Upper lobe of left lung (tissue), 6 donors: ENCODE measurements around the gene KANK3. TPM values are rescaled to one million over a fixed set of nuclear protein-coding genes. Genes with fewer than 3 reads are reported as not detected.
A peak's percentile ranks its signal among the peaks of the same experiment; 100 is the strongest.

Experiments used
- ATAC-seq, 2 donors: fragments of 200-7000 bp; cut with Tn5 transposase; one replicate each; pipeline ENCODE4 v1.9.1; 2022; ENCODE audit warnings: mild to moderate bottlenecking in 2 of 2, moderate library complexity in 2 of 2; ENCODE audit not compliant: low FRiP score in 2 of 2
- DNase-seq, 2 donors: peaks; one replicate each; pipeline ENCODE4 v3.0.0-alpha.2; 2019 to 2020
- H3K27ac ChIP-seq, 4 donors: fragments of 200-600 bp; sonication (generic); one replicate each; pipeline ENCODE4 v1.5.1; 2016 to 2019
- H3K27me3 ChIP-seq, 4 donors: fragments of 200-600 bp; sonication (generic); one replicate each; pipeline ENCODE4 v1.5.1; 2017 to 2019
- H3K36me3 ChIP-seq, 4 donors: fragments of 200-600 bp; sonication (generic); one replicate each; pipeline ENCODE4 v1.5.1; 2016 to 2019
- H3K4me1 ChIP-seq, 4 donors: fragments of 200-600 bp; sonication (generic); one replicate each; pipeline ENCODE4 v1.5.1; 2018 to 2019
- H3K4me3 ChIP-seq, 4 donors: fragments of 200-600 bp; sonication (generic); one replicate each; pipeline ENCODE4 v1.5.1; 2017 to 2019; ENCODE audit warnings: mild to moderate bottlenecking in 2 of 4, moderate library complexity in 1 of 4
- H3K9me3 ChIP-seq, 4 donors: fragments of 200-600 bp; sonication (generic); one replicate each; pipeline ENCODE4 v1.5.1; 2018 to 2019
- CTCF ChIP-seq, 6 experiments: fragments of 450-650 bp in 4 of 6; fragments of 200-600 bp in 2 of 6; sonication (generic) in 2 of 6; IDR thresholded peaks; one replicate each; pipeline ENCODE4 v1.5.1; 2016 to 2019; ENCODE audit warnings: antibody characterized with exemption in 6 of 6
- EP300 ChIP-seq, 4 donors: sonication (generic); formaldehyde crosslinking; IDR thresholded peaks; one replicate each; pipeline ENCODE4 v1.5.1; 2017; ENCODE audit warnings: antibody characterized with exemption in 4 of 4, control low read depth in 2 of 4
- POLR2A ChIP-seq, 4 donors: fragments of 450-650 bp; IDR thresholded peaks; one replicate each; pipeline ENCODE4 v1.5.1; 2016 to 2017; ENCODE audit warnings: antibody characterized with exemption in 4 of 4, mild to moderate bottlenecking in 2 of 4
- POLR2AphosphoS5 ChIP-seq, 2 donors: sonication (generic); formaldehyde crosslinking; IDR thresholded peaks; one replicate each; pipeline ENCODE4 v1.5.1; 2017; ENCODE audit warnings: antibody characterized with exemption in 2 of 2
- whole genome bisulfite sequencing, 2 donors: methylation state at CpG; one replicate each; pipeline ENCODE4 v1.1.5; 2017 to 2018; 5-methylcytosine and 5-hydroxymethylcytosine counted together
- total RNA-seq, 6 donors: library from RNA; depleted of rRNA in 4 of 6; stranded (reverse); fragments of >200 nt in 4 of 6; gene quantifications; one replicate each; pipeline versions ENCODE4 v1.1.0 to v1.2.1, GENCODE V29; 2016 to 2021
- donor health status: DM: no; HTN: no; CAD: no; lungs with moderate emphysema.
- donor health status: DM: no; HTN: yes; CAD: no; lungs with severe emphysema.

The KANK3 gene
- total RNA-seq = 100 to 1,000 TPM in 1 of 6 donors, 10 to 100 TPM in 5; 27.7 to 109 (median 56.9) TPM

GRCh38 chr19:8342684-8343482 lies at the start of gene KANK3:
Gene KANK3, minus strand, starts transcription at chr19:8343262. Its CDS starts 5,434 bp downstream, at chr19:8337828.
- ATAC-seq (peak; percentile 98), DNase-seq (peak; percentile 98)
- Histone ChIP-seq H3K4me1 (peaks cover 19 to 43% (median 26%) of the 10 kb centered on the region in 4 donors), H3K4me3 (peak within 1 kb of the TSS; percentile 56 to 69 (median 64)), H3K27ac (peak within 1 kb of the TSS; percentile 93 to 98 (median 96)), H3K36me3 (no peaks in the 10 kb centered on the region), H3K27me3 (no peaks in the 10 kb centered on the region), H3K9me3 (no peaks in the 10 kb centered on the region)
- TF ChIP-seq EP300 (IDR thresholded peaks at IDR 0.05) (no peak), POLR2AphosphoS5 (IDR thresholded peaks at IDR 0.05) (peak; percentile 72 to 95), POLR2A (IDR thresholded peaks at IDR 0.05) (peak; percentile 72 to 90 (median 82)), CTCF (IDR thresholded peaks at IDR 0.05) (peak in 4 of 6 experiments; percentile 10 to 43 (median 32))
- 1 to 8% methylated on average over 16 to 24 of the region's 65 CpGs for WGBS, 2 donors

GRCh38 chr19:8392017-8392591 lies 49.0 kb upstream of the KANK3 start:
- peak overlapping the region; percentile 99 to 100 (median 100) for H3K27ac ChIP-seq
- ATAC-seq (no peak), DNase-seq (peak; percentile 74 to 76)
- peak overlapping the region in 1 of 4 donors; percentile 84 for H3K4me3 ChIP-seq
- H3K36me3 ChIP-seq = no peaks in the 10 kb centered on the region
- WGBS, 2 donors = 18 to 33% methylated on average over 7 to 11 of the region's 11 CpGs
- TF ChIP-seq EP300 (IDR thresholded peaks at IDR 0.05) (peak in 1 of 4 donors; percentile 58), POLR2A (IDR thresholded peaks at IDR 0.05) (peak in 1 of 4 donors; percentile 24), CTCF (IDR thresholded peaks at IDR 0.05) (no peak), POLR2AphosphoS5 (IDR thresholded peaks at IDR 0.05) (peak; percentile 64 to 79)
- H3K9me3 ChIP-seq = no peaks in the 10 kb centered on the region
- H3K4me1 ChIP-seq = peaks cover 58 to 71% (median 65%) of the 10 kb centered on the region in 4 donors
- no peaks in the 10 kb centered on the region for H3K27me3 ChIP-seq

- Histone ChIP-seq H3K36me3 (no peaks in the 10 kb centered on the region), H3K4me3 (peak overlapping the region in 3 of 4 donors; percentile 76 to 94 (median 84)), H3K4me1 (peaks cover 52 to 64% (median 58%) of the 10 kb centered on the region in 4 donors), H3K9me3 (no peaks in the 10 kb centered on the region), H3K27me3 (no peaks in the 10 kb centered on the region), H3K27ac (peak overlapping the region; percentile 99 to 100 (median 100))
- 67 to 75% methylated on average over 16 to 22 of the region's 23 CpGs for WGBS, 2 donors
- ATAC-seq (no peak), DNase-seq (peak; percentile 33 to 79)
- TF ChIP-seq CTCF (IDR thresholded peaks at IDR 0.05) = no peak
- no peak for TF ChIP-seq POLR2AphosphoS5 (IDR thresholded peaks at IDR 0.05)
- no peak for TF ChIP-seq POLR2A (IDR thresholded peaks at IDR 0.05)
- TF ChIP-seq EP300 (IDR thresholded peaks at IDR 0.05) = no peak
Observed at GRCh38 chr19:8391198-8392016, 48.3 kb upstream of the KANK3 start.

GRCh38 chr19:8390617-8390981 lies 47.5 kb upstream of the KANK3 start:
- Histone ChIP-seq H3K4me3 (peak overlapping the region; percentile 76 to 94 (median 82)), H3K36me3 (no peaks in the 10 kb centered on the region), H3K9me3 (no peaks in the 10 kb centered on the region), H3K27ac (peak overlapping the region; percentile 99 to 100 (median 100)), H3K4me1 (peaks cover 51 to 66% (median 55%) of the 10 kb centered on the region in 4 donors), H3K27me3 (no peaks in the 10 kb centered on the region)
- 0% methylated on average over 11 to 18 of the region's 28 CpGs for WGBS, 2 donors
- no peak for TF ChIP-seq EP300 (IDR thresholded peaks at IDR 0.05)
- no peak for TF ChIP-seq POLR2A (IDR thresholded peaks at IDR 0.05)
- no peak for TF ChIP-seq CTCF (IDR thresholded peaks at IDR 0.05)
- TF ChIP-seq POLR2AphosphoS5 (IDR thresholded peaks at IDR 0.05) = no peak
- DNase-seq (peak; percentile 96 to 98), ATAC-seq (peak; percentile 94 to 95)
